Progenitor cell of endocrine pancreas (in vitro differentiated cells): ENCODE measurements around the gene HSPB9. TPM values are rescaled to one million over a fixed set of nuclear protein-coding genes. Genes with fewer than 3 reads are reported as not detected.
A peak's percentile ranks its signal among the peaks of the same experiment; 100 is the strongest.

Source experiments
- DNase-seq: peaks from one replicate; pipeline ENCODE4 v3.0.0; 2021; ENCODE audit warnings: low spot score; ENCODE audit not compliant: unreplicated experiment
- H3K27ac Mint-ChIP-seq: 2 replicates; pipeline ENCODE4 v1.8.0; 2021; ENCODE audit warnings: mild to moderate bottlenecking, moderate library complexity, mixed read lengths
- H3K27me3 Mint-ChIP-seq: 2 replicates; pipeline ENCODE4 v1.8.0; 2021; ENCODE audit warnings: mixed read lengths
- H3K36me3 Mint-ChIP-seq: 2 replicates; pipeline ENCODE4 v1.8.0; 2022; ENCODE audit warnings: mixed read lengths; ENCODE audit not compliant: insufficient read depth
- H3K4me1 Mint-ChIP-seq: 2 replicates; pipeline ENCODE4 v1.8.0; 2021; ENCODE audit warnings: low read depth, mixed read lengths
- H3K4me3 Mint-ChIP-seq: 2 replicates; pipeline ENCODE4 v1.8.0; 2021; ENCODE audit warnings: low read depth, mild to moderate bottlenecking, moderate library complexity, mixed read lengths
- H3K9me3 Mint-ChIP-seq: 2 replicates; pipeline ENCODE4 v1.8.0; 2021; ENCODE audit warnings: low read depth, mixed read lengths
- CTCF ChIP-seq: fragments of 200-600 bp; sonication (generic); IDR thresholded peaks from one replicate; pipeline ENCODE4 v1.5.0; 2021; ENCODE audit warnings: antibody characterized with exemption, mild to moderate bottlenecking; ENCODE audit not compliant: unreplicated experiment
- total RNA-seq: library from RNA; stranded (reverse); gene quantifications from 2 replicates; pipeline ENCODE4 v1.2.1, GENCODE V29; 2021

Gene HSPB9
- total RNA-seq, 1 donor from 2014 or later = not detected

GRCh38 chr17:42104264-42104663, 18.3 kb upstream of the HSPB9 start:
- H3K27ac Mint-ChIP-seq = no peak overlapping the region
- no peaks in the 10 kb centered on the region for H3K36me3 Mint-ChIP-seq
- no peaks in the 10 kb centered on the region for H3K4me1 Mint-ChIP-seq
- no peak overlapping the region for H3K4me3 Mint-ChIP-seq
- DNase-seq = no peak
- TF ChIP-seq CTCF = no peak
- H3K27me3 Mint-ChIP-seq = peaks cover 67% of the 10 kb centered on the region
- H3K9me3 Mint-ChIP-seq = no peaks in the 10 kb centered on the region

- H3K9me3 Mint-ChIP-seq = no peaks in the 10 kb centered on the region
- no peak overlapping the region for H3K27ac Mint-ChIP-seq
- no peaks in the 10 kb centered on the region for H3K4me1 Mint-ChIP-seq
- H3K36me3 Mint-ChIP-seq = no peaks in the 10 kb centered on the region
- DNase-seq = no peak
- H3K27me3 Mint-ChIP-seq = peaks cover 66% of the 10 kb centered on the region
- no peak overlapping the region for H3K4me3 Mint-ChIP-seq
- TF ChIP-seq CTCF = no peak
Observed at GRCh38 chr17:42106009-42106408, 16.6 kb upstream of the HSPB9 start.

- no peak for DNase-seq
- Mint-ChIP-seq H3K36me3 (no peaks in the 10 kb centered on the region), H3K4me1 (no peaks in the 10 kb centered on the region)
Observed at GRCh38 chr17:42107124-42107523, 15.5 kb upstream of the HSPB9 start.

GRCh38 chr17:42107597-42108576, 14.7 kb upstream of the HSPB9 start:
- H3K9me3 Mint-ChIP-seq = no peaks in the 10 kb centered on the region
- H3K36me3 Mint-ChIP-seq = no peaks in the 10 kb centered on the region
- peaks cover 51% of the 10 kb centered on the region for H3K27me3 Mint-ChIP-seq
- H3K4me1 Mint-ChIP-seq = no peaks in the 10 kb centered on the region
- H3K4me3 Mint-ChIP-seq = no peak overlapping the region
- H3K27ac Mint-ChIP-seq = no peak overlapping the region
- DNase-seq = peak; percentile 82
- TF ChIP-seq CTCF = no peak

More at GRCh38 chr17:42107124-42107523, 15.5 kb upstream of the HSPB9 start:
- no peak overlapping the region for H3K27ac Mint-ChIP-seq
- no peaks in the 10 kb centered on the region for H3K9me3 Mint-ChIP-seq
- TF ChIP-seq CTCF = no peak
- peaks cover 58% of the 10 kb centered on the region for H3K27me3 Mint-ChIP-seq
- no peak overlapping the region for H3K4me3 Mint-ChIP-seq

GRCh38 chr17:42109086-42109485, 13.5 kb upstream of the HSPB9 start:
- H3K36me3 Mint-ChIP-seq = peaks cover 2% of the 10 kb centered on the region
- no peak overlapping the region for H3K27ac Mint-ChIP-seq
- H3K27me3 Mint-ChIP-seq = peaks cover 43% of the 10 kb centered on the region
- no peaks in the 10 kb centered on the region for H3K9me3 Mint-ChIP-seq
- no peaks in the 10 kb centered on the region for H3K4me1 Mint-ChIP-seq
- no peak overlapping the region for H3K4me3 Mint-ChIP-seq
- DNase-seq = no peak
- TF ChIP-seq CTCF = no peak
